Measurements from ENCODE around the gene PCID2. TPM values are rescaled to one million over a fixed set of nuclear protein-coding genes. Genes with fewer than 3 reads are reported as not detected.

The PCID2 gene
- total RNA-seq, 2 experiments from 2014 or later: 59.3 to 60.8 TPM

DNA sequence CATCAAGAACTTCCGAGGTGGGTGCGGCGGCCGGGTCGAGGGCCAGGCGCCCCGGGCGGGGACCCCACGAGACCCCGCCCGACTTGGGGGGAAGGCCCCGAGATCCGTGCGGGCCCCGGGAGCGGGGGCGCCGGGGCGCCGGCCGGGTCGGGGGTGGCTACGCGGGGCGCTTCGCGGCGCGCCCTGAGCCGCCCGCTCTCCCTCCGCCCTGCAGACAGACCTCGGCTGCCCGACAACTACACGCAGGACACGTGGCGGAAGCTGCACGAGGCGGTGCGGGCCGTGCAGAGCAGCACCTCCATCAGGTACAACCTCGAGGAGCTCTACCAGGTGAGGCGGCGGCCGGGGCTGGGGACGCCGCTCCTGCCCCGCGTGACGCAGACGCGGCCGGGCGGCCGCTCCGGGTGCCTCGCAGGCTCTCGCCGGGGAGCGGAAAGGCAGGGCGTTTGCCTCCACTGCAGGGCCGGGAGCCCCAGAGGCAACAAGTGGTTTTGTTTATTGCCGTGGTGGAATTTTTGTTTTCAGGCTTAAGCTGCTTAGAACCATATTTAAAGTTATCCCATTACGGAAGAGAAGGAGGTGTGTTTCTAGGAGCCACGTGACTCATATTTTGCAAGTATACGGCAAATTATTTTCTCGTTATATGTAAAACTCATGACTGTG lies 1.4 kb upstream of the PCID2 start:
- H3K4me1 Mint-ChIP-seq: peaks cover 54% of the 10 kb centered on the region
- peaks cover 26% of the 10 kb centered on the region for H3K36me3 Mint-ChIP-seq
- H3K9me3 Mint-ChIP-seq: no peaks in the 10 kb centered on the region
- POLR2A ChIA-PET: interaction anchor here (0.7 to 2.9 kb wide), 12 partner anchors 22 to 374 kb away, joined by 3 to 16 read pairs (median 4); partner anchors contain the start of genes LAMP1, MCF2L, PROZ and TFDP1
- DNase-seq (peak; percentile 81), ATAC-seq (ENCODE audit: low read depth) (peak; percentile 60)
- H3K4me3 Mint-ChIP-seq: peak overlapping the region; percentile 74
- no peaks in the 10 kb centered on the region for H3K27me3 Mint-ChIP-seq
- H3K27ac Mint-ChIP-seq: peak overlapping the region; percentile 72

DNA sequence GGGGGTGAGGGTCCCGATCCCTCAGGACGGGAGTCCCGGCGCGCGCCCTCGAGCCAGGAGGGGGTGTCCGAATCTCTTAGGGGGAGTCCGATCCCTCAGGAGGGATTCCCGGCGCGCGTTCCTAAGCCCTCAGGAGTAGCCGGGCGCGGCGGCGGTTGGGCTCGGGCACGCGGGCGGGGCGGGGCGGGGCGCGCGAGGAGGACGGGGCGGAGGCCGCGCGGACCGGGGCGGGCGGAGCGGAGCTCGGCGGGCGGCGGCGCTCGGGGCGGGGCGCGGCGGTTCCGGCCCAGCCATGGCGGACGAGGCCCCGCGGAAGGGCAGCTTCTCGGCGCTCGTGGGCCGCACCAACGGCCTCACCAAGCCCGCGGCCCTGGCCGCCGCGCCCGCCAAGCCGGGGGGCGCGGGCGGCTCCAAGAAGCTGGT lies 878 bp upstream of the PCID2 start, which contains the start of gene CUL4A:
CUL4A (plus strand) TSS at position 278 of the 423 bp plus-strand sequence; CDS start at position 293, 15 bp downstream.
- peak; percentile 83 for DNase-seq
- POLR2A ChIA-PET: interaction anchor here (0.7 to 2.9 kb wide), 15 partner anchors 22 to 621 kb away, joined by 3 to 16 read pairs (median 3); partner anchors contain the start of genes LAMP1, MCF2L, PROZ and TFDP1
- Mint-ChIP-seq H3K27ac (peak within 1 kb of the TSS; percentile 73), H3K4me1 (peaks cover 55% of the 10 kb centered on the region), H3K36me3 (peaks cover 26% of the 10 kb centered on the region), H3K27me3 (no peaks in the 10 kb centered on the region), H3K4me3 (peak within 1 kb of the TSS; percentile 88), H3K9me3 (no peaks in the 10 kb centered on the region)
- peak; percentile 54 for ATAC-seq (ENCODE audit: low read depth)

DNA sequence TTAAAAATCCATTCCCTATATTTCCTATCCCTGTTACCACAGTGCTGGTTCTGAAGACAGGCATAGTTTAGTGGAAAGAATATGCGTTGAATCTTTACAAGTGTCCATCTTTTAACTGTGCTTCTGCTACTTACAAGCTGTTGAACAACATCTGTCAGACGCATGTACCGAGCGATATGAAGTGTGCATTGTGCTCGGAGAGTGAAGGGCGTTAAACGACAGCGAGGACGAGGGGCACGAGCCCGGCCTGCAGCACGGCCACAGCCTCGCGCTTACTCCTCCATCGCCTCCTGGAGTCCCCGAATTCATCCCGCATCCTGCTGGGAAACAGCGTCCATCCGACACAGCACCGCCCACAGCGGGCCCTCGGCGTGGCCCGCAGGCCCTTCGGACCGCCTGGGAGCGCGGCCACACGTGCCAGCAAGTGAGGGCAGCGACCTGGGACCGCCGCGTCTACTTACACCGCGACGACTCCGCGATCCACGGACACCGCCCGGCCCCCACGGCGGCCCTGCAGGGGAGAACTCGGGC lies 514 bp downstream of the PCID2 start:
- peak; percentile 6 for ATAC-seq (ENCODE audit: low read depth)
- peak overlapping the region; percentile 88 for H3K4me3 Mint-ChIP-seq
- no peaks in the 10 kb centered on the region for H3K9me3 Mint-ChIP-seq

DNA sequence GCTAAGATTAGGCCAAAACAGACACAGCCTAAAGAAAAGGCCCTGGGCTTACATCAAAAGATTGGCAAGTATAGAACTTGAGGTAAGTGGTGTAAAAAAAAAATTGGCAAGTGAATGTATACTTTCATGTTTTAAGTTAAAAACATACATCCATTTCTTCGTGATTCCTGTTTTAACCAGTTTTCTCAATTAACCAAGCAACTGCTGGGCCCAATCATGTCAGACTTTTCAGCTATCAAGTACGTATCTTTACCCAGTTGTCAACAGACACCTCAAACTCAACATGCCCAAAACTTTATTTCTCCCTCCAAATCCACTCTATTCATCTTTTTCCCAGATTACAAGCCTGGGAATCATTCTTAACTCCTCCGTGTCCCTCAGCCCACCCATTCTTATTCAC lies 1.0 kb downstream of the PCID2 start:
- peaks cover 47% of the 10 kb centered on the region for H3K4me1 Mint-ChIP-seq
- POLR2A ChIA-PET: interaction anchor here (0.8 kb wide), 1 partner anchor 283 kb away, joined by 3 read pairs; the partner anchor contains the start of gene DCUN1D2
- no peaks in the 10 kb centered on the region for H3K9me3 Mint-ChIP-seq
- peak overlapping the region; percentile 88 for H3K4me3 Mint-ChIP-seq
- peaks cover 26% of the 10 kb centered on the region for H3K36me3 Mint-ChIP-seq
- H3K27ac Mint-ChIP-seq: peak overlapping the region; percentile 82
- DNase-seq (no peak), ATAC-seq (ENCODE audit: low read depth) (no peak)
- H3K27me3 Mint-ChIP-seq: no peaks in the 10 kb centered on the region

More for the DNA sequence above, 514 bp downstream of the PCID2 start:
- peak overlapping the region; percentile 82 for H3K27ac Mint-ChIP-seq
- no peaks in the 10 kb centered on the region for H3K27me3 Mint-ChIP-seq
- H3K4me1 Mint-ChIP-seq: peaks cover 47% of the 10 kb centered on the region
- POLR2A ChIA-PET: interaction anchor here (0.8 to 2.9 kb wide), 5 partner anchors 17 to 283 kb away, joined by 3 to 16 read pairs (median 4); partner anchors contain the start of genes DCUN1D2 and LAMP1
- H3K36me3 Mint-ChIP-seq: peaks cover 26% of the 10 kb centered on the region
- DNase-seq: no peak

DNA sequence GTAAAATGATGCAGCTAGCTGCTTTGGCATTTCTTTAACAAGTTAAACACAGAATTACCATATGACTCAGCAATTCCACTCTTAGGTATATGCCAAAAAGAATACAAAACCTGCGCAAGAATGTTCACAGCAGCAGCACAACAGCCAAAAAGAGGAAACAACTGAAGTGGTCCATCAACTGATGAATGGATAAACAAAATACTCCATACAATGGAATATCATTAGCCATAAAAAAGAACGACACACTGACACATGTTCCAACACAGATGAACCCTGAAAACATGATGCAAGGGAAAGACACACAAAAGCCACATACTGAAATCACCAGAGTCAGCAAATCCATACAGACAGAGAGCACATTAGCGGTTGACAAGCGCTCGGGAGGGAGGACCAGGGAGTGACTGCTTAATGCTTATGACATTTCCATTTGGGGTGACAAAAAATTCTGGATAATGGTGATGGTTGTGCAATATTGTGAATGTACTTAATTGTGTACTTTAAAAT lies 3.0 kb downstream of the PCID2 start:
- ATAC-seq (ENCODE audit: low read depth) (no peak), DNase-seq (no peak)
- Mint-ChIP-seq H3K27ac (no peak overlapping the region), H3K4me3 (no peak overlapping the region), H3K9me3 (no peaks in the 10 kb centered on the region), H3K4me1 (peaks cover 37% of the 10 kb centered on the region), H3K27me3 (no peaks in the 10 kb centered on the region), H3K36me3 (peaks cover 15% of the 10 kb centered on the region)
- POLR2A ChIA-PET: no interaction called here

DNA sequence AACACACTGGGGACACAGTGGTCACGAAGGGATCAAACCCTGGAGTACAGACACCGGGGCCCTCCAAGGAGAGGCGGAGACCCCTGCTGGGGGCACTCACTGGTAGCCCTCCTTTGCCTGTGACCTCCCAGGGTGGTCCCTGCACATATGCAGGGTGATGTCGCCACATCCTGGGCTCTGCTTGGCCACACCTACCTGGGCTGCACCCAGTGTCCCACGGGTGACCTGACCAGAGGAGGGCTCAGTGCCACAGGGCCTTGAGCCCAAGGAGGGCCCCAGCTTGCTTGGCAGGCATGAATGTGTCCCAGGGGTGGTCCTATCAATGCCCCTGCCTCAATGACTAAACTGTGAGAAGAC lies 4.1 kb downstream of the PCID2 start:
- no peak for DNase-seq
- POLR2A ChIA-PET: no interaction called here
- no peak overlapping the region for H3K27ac Mint-ChIP-seq
- H3K27me3 Mint-ChIP-seq: no peaks in the 10 kb centered on the region
- H3K9me3 Mint-ChIP-seq: no peaks in the 10 kb centered on the region
- no peak for ATAC-seq (ENCODE audit: low read depth)
- H3K36me3 Mint-ChIP-seq: peaks cover 16% of the 10 kb centered on the region
- peaks cover 37% of the 10 kb centered on the region for H3K4me1 Mint-ChIP-seq
- no peak overlapping the region for H3K4me3 Mint-ChIP-seq

DNA sequence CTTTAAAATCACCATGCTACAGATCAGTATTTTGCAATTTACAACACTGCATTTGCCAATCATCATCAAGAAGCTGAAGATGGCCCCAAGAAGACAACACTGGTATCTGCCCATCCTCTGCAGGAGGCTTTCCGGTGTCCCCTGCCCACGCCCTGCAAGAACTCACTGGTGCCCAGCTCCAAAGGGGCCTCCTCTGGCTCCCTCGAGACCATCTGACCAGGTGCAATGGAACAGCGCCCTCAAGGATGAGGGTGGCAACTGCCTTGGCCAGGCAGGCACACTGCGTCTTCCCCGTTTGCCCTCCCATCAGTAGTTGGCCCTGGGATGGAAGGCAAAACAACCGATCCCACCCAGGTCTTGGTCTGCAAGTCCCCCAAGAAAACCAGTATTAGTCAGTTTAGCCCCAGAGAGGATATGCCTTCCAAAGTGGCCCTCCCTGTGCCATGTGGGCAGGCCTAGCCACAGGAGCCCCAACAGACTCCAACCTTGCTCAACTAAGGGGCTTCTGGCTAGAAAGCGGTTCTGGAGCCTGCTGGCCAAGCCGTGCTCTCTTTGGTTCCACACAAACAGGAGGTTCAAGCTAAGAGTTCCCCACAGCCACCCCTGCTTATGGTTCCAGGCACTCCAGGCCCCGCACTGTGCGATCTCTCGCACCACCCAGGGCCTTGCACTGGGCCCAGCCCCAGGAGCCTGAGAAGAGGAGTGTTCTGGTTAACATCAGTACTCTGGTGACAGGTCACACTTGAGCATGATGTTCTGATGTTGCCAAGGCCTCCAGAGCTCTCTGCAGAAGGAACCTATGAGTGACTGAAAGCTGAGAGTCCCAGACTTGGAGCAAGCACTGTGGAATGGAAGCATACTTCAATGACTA lies 4.7 kb downstream of the PCID2 start:
- DNase-seq (no peak), ATAC-seq (ENCODE audit: low read depth) (no peak)
- Mint-ChIP-seq H3K36me3 (peaks cover 16% of the 10 kb centered on the region), H3K4me3 (no peak overlapping the region), H3K4me1 (peaks cover 37% of the 10 kb centered on the region), H3K27me3 (no peaks in the 10 kb centered on the region), H3K9me3 (no peaks in the 10 kb centered on the region), H3K27ac (no peak overlapping the region)
- POLR2A ChIA-PET: no interaction called here

DNA sequence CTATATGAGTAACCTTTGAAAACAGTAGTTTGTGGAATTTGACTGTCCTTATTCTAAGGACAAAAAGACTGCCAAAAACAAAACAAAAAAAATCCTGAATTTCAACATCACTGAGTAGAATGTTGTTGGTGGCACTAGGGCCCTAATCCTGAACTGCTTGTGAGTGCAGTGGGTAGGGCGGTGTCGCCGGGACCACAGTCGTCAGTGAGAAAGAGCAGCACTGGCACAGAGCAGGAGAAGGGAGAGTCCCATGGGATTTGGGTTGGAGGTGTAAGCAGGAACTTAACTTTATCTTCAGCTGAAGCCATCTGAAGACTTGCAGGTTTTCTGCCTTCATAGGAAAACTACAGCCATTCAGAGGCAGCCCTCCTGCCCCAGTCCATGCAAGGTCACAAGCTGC lies 5.6 kb downstream of the PCID2 start:
- no peaks in the 10 kb centered on the region for H3K27me3 Mint-ChIP-seq
- DNase-seq (no peak), ATAC-seq (ENCODE audit: low read depth) (no peak)
- POLR2A ChIA-PET: no interaction called here
- H3K36me3 Mint-ChIP-seq: peaks cover 18% of the 10 kb centered on the region
- H3K4me3 Mint-ChIP-seq: no peak overlapping the region
- no peaks in the 10 kb centered on the region for H3K9me3 Mint-ChIP-seq
- H3K4me1 Mint-ChIP-seq: peaks cover 37% of the 10 kb centered on the region
- H3K27ac Mint-ChIP-seq: peak overlapping the region; percentile 3

DNA sequence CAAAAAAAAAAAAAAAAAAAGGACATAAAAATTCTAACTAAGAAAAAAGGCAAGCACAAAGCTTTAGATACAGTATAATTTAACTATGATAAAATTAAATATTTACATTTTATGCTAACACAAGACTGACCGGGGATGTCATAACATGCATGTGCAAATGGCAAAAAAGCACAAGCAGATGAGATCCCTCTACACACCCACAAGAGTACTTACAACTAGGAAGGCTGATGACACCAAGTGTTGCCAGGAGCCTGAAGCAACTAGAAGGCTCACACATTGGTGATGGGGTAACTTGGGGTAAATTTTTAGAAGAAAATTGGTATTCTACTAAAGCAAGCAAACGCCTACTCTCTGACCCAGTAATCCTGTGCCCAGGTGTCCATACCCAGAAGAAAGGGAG lies 6.7 kb downstream of the PCID2 start:
- no peak overlapping the region for H3K27ac Mint-ChIP-seq
- no peak overlapping the region for H3K4me3 Mint-ChIP-seq
- no peaks in the 10 kb centered on the region for H3K27me3 Mint-ChIP-seq
- H3K36me3 Mint-ChIP-seq: peaks cover 16% of the 10 kb centered on the region
- ATAC-seq (ENCODE audit: low read depth) (no peak), DNase-seq (no peak)
- no peaks in the 10 kb centered on the region for H3K9me3 Mint-ChIP-seq
- POLR2A ChIA-PET: interaction anchor here (0.7 kb wide), 1 partner anchor 280 kb away, joined by 5 read pairs; no protein-coding TSS in a partner anchor
- peaks cover 28% of the 10 kb centered on the region for H3K4me1 Mint-ChIP-seq

DNA sequence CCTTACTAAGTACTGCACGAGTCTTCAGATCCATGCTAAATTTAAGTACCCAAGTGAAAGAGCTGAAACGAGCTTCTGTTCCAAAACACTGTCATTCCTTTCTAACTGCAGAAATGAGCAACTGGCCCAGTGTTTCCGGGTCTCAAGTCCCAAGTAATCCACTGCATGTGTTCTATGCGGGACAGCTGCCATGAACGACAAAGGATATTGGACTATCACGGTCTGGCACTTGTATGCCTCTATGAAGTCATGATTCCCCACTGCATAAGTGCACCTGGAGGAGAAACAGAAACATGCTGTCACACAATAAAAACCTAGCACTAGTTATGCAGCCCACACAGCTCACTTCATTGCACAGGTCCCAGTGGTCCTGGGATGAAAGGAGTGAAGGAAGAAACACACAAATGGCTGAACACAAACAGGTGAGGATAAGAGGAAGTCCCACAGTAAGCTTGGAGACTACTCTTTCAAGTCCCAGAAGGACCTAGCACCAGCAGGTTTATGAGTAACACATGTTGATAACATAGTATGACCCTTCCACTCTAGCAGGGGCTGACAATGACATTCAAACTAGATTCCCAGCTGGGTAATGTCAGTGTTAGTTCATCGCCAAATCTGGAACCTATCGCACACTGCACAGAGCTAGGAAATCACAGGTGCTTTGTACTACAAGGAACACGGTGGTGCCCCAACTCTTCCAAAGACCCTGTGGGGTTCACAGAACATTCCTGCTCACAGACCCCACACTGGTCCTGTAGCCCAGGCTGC lies 11.3 kb downstream of the PCID2 start:
- ATAC-seq (ENCODE audit: low read depth) (no peak), DNase-seq (no peak)
- Mint-ChIP-seq H3K27me3 (no peaks in the 10 kb centered on the region), H3K36me3 (peaks cover 10% of the 10 kb centered on the region), H3K9me3 (no peaks in the 10 kb centered on the region), H3K4me1 (peaks cover 3% of the 10 kb centered on the region), H3K27ac (no peak overlapping the region), H3K4me3 (no peak overlapping the region)
- POLR2A ChIA-PET: no interaction called here

DNA sequence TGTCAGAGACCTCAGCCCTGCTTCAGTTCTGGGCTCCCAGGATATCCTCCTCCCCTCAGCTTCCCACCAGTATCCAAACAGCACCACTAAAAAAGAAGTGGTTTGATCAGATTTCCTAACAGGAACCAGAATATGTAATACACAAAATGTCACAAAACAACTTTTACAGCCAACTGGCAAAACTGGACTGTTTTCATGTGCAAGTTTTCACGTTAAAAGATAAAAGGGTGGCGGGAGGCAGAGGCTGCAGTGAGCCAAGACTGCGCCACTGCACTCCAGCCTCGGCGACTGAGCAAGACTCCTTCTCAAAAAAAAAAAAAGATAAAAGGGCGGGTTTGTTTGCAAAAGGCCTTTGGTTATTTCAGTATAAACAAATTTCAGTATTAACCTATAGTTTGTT lies 13.1 kb downstream of the PCID2 start:
- no peaks in the 10 kb centered on the region for H3K9me3 Mint-ChIP-seq
- H3K27me3 Mint-ChIP-seq: no peaks in the 10 kb centered on the region
- DNase-seq (no peak), ATAC-seq (ENCODE audit: low read depth) (no peak)
- no peak overlapping the region for H3K4me3 Mint-ChIP-seq
- POLR2A ChIA-PET: no interaction called here
- no peak overlapping the region for H3K27ac Mint-ChIP-seq
- H3K36me3 Mint-ChIP-seq: peaks cover 13% of the 10 kb centered on the region
- H3K4me1 Mint-ChIP-seq: no peaks in the 10 kb centered on the region

DNA sequence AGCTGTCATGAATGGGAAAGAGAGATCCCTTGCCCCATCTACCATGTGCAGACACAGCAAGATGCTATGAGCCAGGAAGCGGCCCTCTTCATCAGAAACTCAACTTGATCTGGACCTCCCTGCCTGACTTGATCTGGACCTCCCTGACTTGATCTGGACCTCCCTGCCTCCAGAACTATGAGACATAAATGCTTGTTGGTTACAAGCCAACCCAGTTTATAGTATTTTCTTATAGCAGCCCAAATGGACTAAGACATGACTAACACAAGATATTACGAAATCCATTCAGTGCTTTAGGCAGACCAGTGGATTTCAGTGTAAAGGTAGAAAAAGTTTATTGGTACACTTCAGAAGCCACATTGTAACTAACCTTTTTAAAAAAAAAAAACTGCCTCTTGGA lies 15.6 kb downstream of the PCID2 start:
- no peak overlapping the region for H3K27ac Mint-ChIP-seq
- peaks cover 8% of the 10 kb centered on the region for H3K4me1 Mint-ChIP-seq
- H3K36me3 Mint-ChIP-seq: peaks cover 31% of the 10 kb centered on the region
- ATAC-seq (ENCODE audit: low read depth) (no peak), DNase-seq (no peak)
- H3K27me3 Mint-ChIP-seq: no peaks in the 10 kb centered on the region
- no peak overlapping the region for H3K4me3 Mint-ChIP-seq
- POLR2A ChIA-PET: no interaction called here
- no peaks in the 10 kb centered on the region for H3K9me3 Mint-ChIP-seq

DNA sequence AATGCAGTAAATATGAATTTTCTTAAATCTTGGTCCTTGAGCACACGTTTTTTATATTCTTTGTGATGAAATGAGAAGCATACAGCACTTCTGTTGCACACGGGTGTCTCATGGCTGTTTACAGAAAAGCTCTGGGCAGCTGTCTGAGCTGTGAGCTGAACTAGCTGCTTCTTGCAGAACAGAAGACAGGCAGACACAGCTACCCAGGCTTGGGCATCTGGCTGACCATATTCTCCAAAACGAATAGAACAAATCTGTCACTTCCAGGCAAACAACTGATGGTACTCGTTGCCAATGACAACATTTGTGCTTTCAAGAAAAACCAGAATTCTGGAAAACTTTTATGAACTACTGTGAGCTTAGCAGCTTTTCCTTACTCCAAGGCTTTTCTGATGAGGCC lies 16.2 kb downstream of the PCID2 start:
- Mint-ChIP-seq H3K4me3 (no peak overlapping the region), H3K4me1 (peaks cover 9% of the 10 kb centered on the region), H3K36me3 (peaks cover 36% of the 10 kb centered on the region)

More for the DNA sequence above, 16.2 kb downstream of the PCID2 start:
- no peak for DNase-seq
- no peaks in the 10 kb centered on the region for H3K9me3 Mint-ChIP-seq
- ATAC-seq (ENCODE audit: low read depth): no peak
- H3K27me3 Mint-ChIP-seq: no peaks in the 10 kb centered on the region
- POLR2A ChIA-PET: no interaction called here
- H3K27ac Mint-ChIP-seq: no peak overlapping the region
